ENCODE measurements around the gene ZNF335. TPM values are rescaled to one million over a fixed set of nuclear protein-coding genes. Genes with fewer than 3 reads are reported as not detected.

Gene ZNF335
- total and polyA plus RNA-seq, 2 of the 8 experiments (the other 6 are each of a cell fraction or from before 2014, with no cell fraction given): 12.4 to 14.6 TPM

DNA sequence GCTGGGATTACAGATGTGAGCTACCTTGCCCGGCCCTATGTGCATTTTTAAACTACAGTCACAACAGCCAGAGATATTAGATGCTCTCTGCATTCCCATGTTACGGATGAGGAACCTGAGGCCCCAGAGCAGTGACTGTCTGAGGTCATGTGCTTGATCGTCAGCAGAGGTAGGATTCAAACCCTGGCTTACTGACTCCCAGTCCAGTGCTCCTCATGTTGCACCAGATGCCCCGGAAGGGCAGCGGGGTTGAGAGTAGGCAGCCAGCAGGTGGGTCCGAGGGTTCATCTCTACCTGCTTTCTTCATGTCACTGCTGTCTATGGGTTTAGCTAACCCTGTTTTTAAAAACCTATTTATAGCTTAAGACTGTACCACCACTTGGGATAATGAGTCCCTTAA lies 9.3 kb upstream of the ZNF335 start:
- H4K91ac ChIP-seq (replicated peaks; ENCODE audit: insufficient read length, low read length): no peak overlapping the region
- no peaks in the 10 kb centered on the region for H4K20me1 ChIP-seq (replicated peaks in 1 of 2; ENCODE audit: control insufficient read depth in 1 of 2, insufficient read depth in 2 of 2, low read length in 2 of 2)
- no peak overlapping the region for H3K56ac ChIP-seq (replicated peaks; ENCODE audit: insufficient read length, low read depth, low read length)
- H2BK12ac ChIP-seq (ENCODE audit: low read depth, low read length): no peak overlapping the region
- POLR2A ChIA-PET (ENCODE audit: partially characterized antibody): interaction anchor here (1.3 to 2.7 kb wide), 3 partner anchors 9 to 45 kb away, joined by 3 to 8 read pairs (median 5); partner anchors contain the start of gene ZNF335
- H4K8ac ChIP-seq (ENCODE audit: extremely low read depth, insufficient read depth, low read length): no peak overlapping the region
- no peak overlapping the region for H3K18ac ChIP-seq (ENCODE audit: extremely low read depth, low read length)
- no peak overlapping the region for H3K4ac ChIP-seq (replicated peaks; ENCODE audit: insufficient read length, low read depth, low read length)
- no peak overlapping the region for H4K5ac ChIP-seq (ENCODE audit: insufficient read length, low read depth, low read length)
- H2BK15ac ChIP-seq (ENCODE audit: low read length): no peak overlapping the region
- H3K14ac ChIP-seq (ENCODE audit: insufficient read length): no peak overlapping the region
- H3K4me3 ChIP-seq (ENCODE audit: extremely low read depth in 1 of 4, insufficient read depth in 2 of 4, low read depth in 3 of 4, low read length in 4 of 4): no peak overlapping the region
- H2BK120ac ChIP-seq (replicated peaks; ENCODE audit: low read depth, low read length): no peak overlapping the region
- H3K4me1 ChIP-seq (replicated peaks in 1 of 4; ENCODE audit: control insufficient read depth in 3 of 4, insufficient read depth in 4 of 4, low read length in 3 of 4): peaks cover 0 to 8% (median 6%) of the 10 kb centered on the region in 4 experiments; a peak in 5 of 7 replicates
- H2BK5ac ChIP-seq (ENCODE audit: low read depth, low read length): no peak overlapping the region
- FAIRE-seq: no peak
- H3K36me3 ChIP-seq (ENCODE audit: control insufficient read depth in 2 of 4, insufficient read depth in 4 of 4, low read length in 3 of 4): no peaks in the 10 kb centered on the region
- H2BK20ac ChIP-seq (ENCODE audit: low read length): no peak overlapping the region
- H3K27me3 ChIP-seq (replicated peaks in 1 of 4; ENCODE audit: control insufficient read depth in 3 of 4, extremely low read depth in 1 of 4, insufficient read depth in 3 of 4, low read length in 3 of 4): no peaks in the 10 kb centered on the region
- H3K79me2 ChIP-seq (ENCODE audit: control insufficient read depth in 1 of 2, insufficient read depth in 2 of 2, low read length in 2 of 2): no peaks in the 10 kb centered on the region
- H2AK5ac ChIP-seq (ENCODE audit: low read depth, low read length): no peak overlapping the region
- 85% methylated on average over 6 of the region's 6 CpGs; no CpG with 5 or more reads in 1 of the 2 experiments for WGBS, 2 experiments (ENCODE audit: extremely low coverage in 1 of 2, insufficient coverage in 1 of 2, insufficient read length in 1 of 2, insufficient replicate concordance in 2 of 2, low coverage in 1 of 2, low lambda C conversion rate in 2 of 2, missing lambda C conversion rate in 1 of 2)
- H3K79me1 ChIP-seq (ENCODE audit: low read depth, low read length): no peaks in the 10 kb centered on the region
- no peak overlapping the region for H3K23ac ChIP-seq (ENCODE audit: insufficient read length)
- H3K9me3 ChIP-seq (ENCODE audit: insufficient read depth in 2 of 2, low read depth in 1 of 2, low read length in 1 of 2): no peaks in the 10 kb centered on the region
- CTCF ChIA-PET (ENCODE audit: partially characterized antibody): interaction anchor here (0.6 to 12.8 kb wide), 6 partner anchors 9 to 32 kb away, joined by 3 to 156 read pairs (median 3); partner anchors contain the start of gene ZNF335
- H3K27ac ChIP-seq (ENCODE audit: low read depth, low read length): no peak overlapping the region
- TF ChIP-seq CTCF (IDR thresholded peaks at IDR 0.05; ENCODE audit: control extremely low read depth in 1 of 3, insufficient read depth in 1 of 3, low read depth in 1 of 3, low read length in 3 of 3): no peak
- no peak for TF ChIP-seq JUN (IDR thresholded peaks at IDR 0.05; ENCODE audit: low read depth, low read length)
- TF ChIP-seq CHD2 (IDR thresholded peaks at IDR 0.05; ENCODE audit: low read length): no peak
- TF ChIP-seq CBX5 (IDR thresholded peaks at IDR 0.05; ENCODE audit: low read depth, low read length): no peak
- no peak for TF ChIP-seq SUZ12 (IDR thresholded peaks at IDR 0.05; ENCODE audit: low read length)
- TF ChIP-seq ATF3 (IDR thresholded peaks at IDR 0.05; ENCODE audit: insufficient read depth, low read depth, low read length): no peak
- TF ChIP-seq BACH1 (IDR thresholded peaks at IDR 0.05; ENCODE audit: low read length): no peak
- TF ChIP-seq EZH2 (IDR thresholded peaks at IDR 0.05; ENCODE audit: low read depth, low read length, severe bottlenecking): no peak
- no peak for TF ChIP-seq E2F6 (IDR thresholded peaks at IDR 0.05)
- H3K4me2 ChIP-seq (ENCODE audit: insufficient read depth in 1 of 2, low read depth in 2 of 2, low read length in 2 of 2): no peak overlapping the region
- no peak for DNase-seq (ENCODE audit: low read depth in 1 of 2, low spot score in 2 of 2)
- H3K9ac ChIP-seq (replicated peaks in 1 of 4; ENCODE audit: extremely low read depth in 1 of 4, low read depth in 3 of 4, low read length in 3 of 4): no peak overlapping the region
- no peak overlapping the region for H2AFZ ChIP-seq (ENCODE audit: low read length)
- H3K23me2 ChIP-seq (ENCODE audit: low read depth, low read length): no peaks in the 10 kb centered on the region; the same call in 1 of the 2 replicates

Measured in H1 (cell line).